Caki2 (cell line): ENCODE data around the gene PRPF8. TPM values are rescaled to one million over a fixed set of nuclear protein-coding genes. Genes with fewer than 3 reads are reported as not detected.

ENCODE experiments used
- DNase-seq: peaks from one replicate; pipeline ENCODE4 v3.0.0-alpha.2; 2015; ENCODE audit warnings: low read depth
- in situ Hi-C: cut with HindIII; loops from 2 replicates; pipeline ENCODE4 v1.10.0; 2016; ENCODE audit warnings: low sequenced_read_pairs, low pct_unique_long_range_greater_than_20kb, mixed read lengths
- total RNA-seq: library from RNA; depleted of rRNA; stranded (reverse); fragments of >200 nt; shearing (Covaris generic); gene quantifications from 2 replicates; pipeline ENCODE4 v1.2.3, GENCODE V29; 2014; ENCODE audit warnings: low replicate concordance

Gene PRPF8
- total RNA-seq, 1 experiment from 2014 or later, result 102 TPM

- DNase-seq, result peak; percentile 69
- in situ Hi-C loops, result no loop called here
These were observed 34.7 kb downstream of the PRPF8 start, which contains the start of gene RILP for GRCh38 chr17:1649844-1650501. RILP (minus strand) TSS chr17:1649866; CDS start chr17:1649804, 62 bp downstream.

GRCh38 chr17:1648963-1649843 lies 35.5 kb downstream of the PRPF8 start:
- peak; percentile 90 for DNase-seq
- in situ Hi-C loops, result no loop called here

- in situ Hi-C loops, result no loop called here
- no peak for DNase-seq
These were observed 36.3 kb downstream of the PRPF8 start for GRCh38 chr17:1648173-1648962.

GRCh38 chr17:1647802-1648171 lies 36.9 kb downstream of the PRPF8 start:
- no peak for DNase-seq
- in situ Hi-C loops, result no loop called here

GRCh38 chr17:1646199-1646875 lies 38.3 kb downstream of the PRPF8 start:
- DNase-seq, result no peak
- in situ Hi-C loops, result no loop called here

- no peak for DNase-seq
- in situ Hi-C loops, result no loop called here
These were observed 39.2 kb downstream of the PRPF8 start, which contains the start of gene SCARF1 for GRCh38 chr17:1645207-1646171. SCARF1 (minus strand) TSS chr17:1645732; CDS start chr17:1645697, 35 bp downstream.

- no peak for DNase-seq
- in situ Hi-C loops, result no loop called here
These were observed 40.0 kb downstream of the PRPF8 start for GRCh38 chr17:1644493-1645206.

- in situ Hi-C loops, result no loop called here
These were observed 40.6 kb downstream of the PRPF8 start for GRCh38 chr17:1643999-1644492.

GRCh38 chr17:1643293-1643998 lies 41.2 kb downstream of the PRPF8 start:
- in situ Hi-C loops, result no loop called here

More at GRCh38 chr17:1643999-1644492, 40.6 kb downstream of the PRPF8 start:
- no peak for DNase-seq

GRCh38 chr17:1641065-1641403 lies 43.6 kb downstream of the PRPF8 start:
- DNase-seq, result no peak
- in situ Hi-C loops, result no loop called here

More at GRCh38 chr17:1643293-1643998, 41.2 kb downstream of the PRPF8 start:
- no peak for DNase-seq

- DNase-seq, result no peak
- in situ Hi-C loops, result no loop called here
These were observed 44.2 kb downstream of the PRPF8 start for GRCh38 chr17:1640329-1641064.

GRCh38 chr17:1639549-1640180 lies 45.0 kb downstream of the PRPF8 start:
- DNase-seq, result no peak
- in situ Hi-C loops, result no loop called here

GRCh38 chr17:1638624-1639300 lies 45.9 kb downstream of the PRPF8 start:
- in situ Hi-C loops, result no loop called here
- no peak for DNase-seq

- DNase-seq, result no peak
- in situ Hi-C loops, result no loop called here
These were observed 46.5 kb downstream of the PRPF8 start for GRCh38 chr17:1638171-1638590.
